H1 (cell line): ENCODE results near the gene CD180. TPM values are rescaled to one million over a fixed set of nuclear protein-coding genes. Genes with fewer than 3 reads are reported as not detected.

Source experiments
- BCL11A ChIP-seq, 2 experiments: IDR thresholded peaks; one replicate each; pipeline ENCODE4 v1.6.1; 2011; ENCODE audit warnings: low read depth in 2 of 2, low read length in 2 of 2, mild to moderate bottlenecking in 2 of 2
- RXRA ChIP-seq: IDR thresholded peaks from 2 replicates; pipeline ENCODE4 v1.6.1; 2011; ENCODE audit warnings: low read depth, mild to moderate bottlenecking, low read length, moderate library complexity; ENCODE audit not compliant: insufficient read depth
- SP4 ChIP-seq: IDR thresholded peaks from 2 replicates; pipeline ENCODE4 v1.6.1; 2012; ENCODE audit warnings: low read length, inconsistent platforms
- TEAD4 ChIP-seq: IDR thresholded peaks from 2 replicates; pipeline ENCODE4 v1.6.1; 2012; ENCODE audit warnings: low read depth, low read length, inconsistent platforms, mixed read lengths
- polyA plus RNA-seq, 7 experiments: library from polyadenylated mRNA; depleted of rRNA in 3 of 7; stranded (reverse) in 5 of 7; unstranded in 2 of 7; fragments of >200 nt in 5 of 7; fragments of 200-250 nt in 2 of 7; gene quantifications; 1 replicate in 5 of 7; 2 replicates in 1 of 7; 4 replicates in 1 of 7; pipeline versions ENCODE4 v1.2.1 to v1.2.3, GENCODE V29; 2011 to 2013; ENCODE audit warnings: missing spikeins in 2 of 7, mixed read lengths in 2 of 7
- total RNA-seq: library from RNA; stranded (reverse); fragmentation: NEBNext Ultra II Directional; extraction: Animal tissue kit (Norgen Biotek cat#: 25700); gene quantifications from 2 replicates; pipeline ENCODE4 v1.2.1, GENCODE V29; 2021

CD180 gene
- total and polyA plus RNA-seq, 2 of the 8 experiments (the other 6 are each of a cell fraction or from before 2014, with no cell fraction given): not detected

DNA sequence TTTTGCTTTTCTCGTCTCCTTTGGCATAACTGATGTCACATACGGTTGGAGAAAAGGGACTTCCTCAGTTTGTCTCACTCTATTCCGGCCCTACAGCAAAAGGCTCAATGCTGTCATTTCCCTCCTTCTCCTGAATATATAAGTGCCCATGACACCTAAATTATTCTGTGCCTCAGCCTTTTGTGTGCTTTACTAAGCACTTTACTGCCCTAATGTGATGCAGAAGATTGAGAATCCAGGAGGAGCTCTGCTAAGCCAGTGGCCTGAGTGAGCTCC is 7.6 kb downstream of the CD180 start (continued):
- no peak for TF ChIP-seq RXRA
- no peak for TF ChIP-seq SP4
- no peak for TF ChIP-seq BCL11A (IDR thresholded peaks at IDR 0.05; ENCODE audit: low read depth in 2 of 2, low read length in 2 of 2)
- no peak for TF ChIP-seq TEAD4
- TF ChIP-seq, all 59 proteins: peak for 0
